Measurements from ENCODE around the gene ZNF638. TPM values are rescaled to one million over a fixed set of nuclear protein-coding genes. Genes with fewer than 3 reads are reported as not detected.

The ZNF638 gene
- total and polyA plus RNA-seq, 3 donors from 2014 or later: 65.0 to 226 (median 207) TPM

- Histone ChIP-seq H3K9me3 (no peaks in the 10 kb centered on the region), H3K4me1 (no peaks in the 10 kb centered on the region), H3K36me3 (ENCODE audit: low read depth, missing control alignments) (no peaks in the 10 kb centered on the region), H3K27me3 (no peaks in the 10 kb centered on the region), H3K27ac (no peak overlapping the region), H3K4me3 (no peak overlapping the region)
- intact Hi-C loops (cut with DNase I; ENCODE audit: low total_unique reads): no loop called here
- WGBS, 2 donors: 67 to 82% methylated on average over 10 to 11 of the region's 11 CpGs
- no peak for DNase-seq
- TF ChIP-seq CTCF (IDR thresholded peaks at IDR 0.05) (no peak), POLR2A (IDR thresholded peaks at IDR 0.05) (no peak)
Measured at GRCh38 chr2:71468279-71469015, 136.9 kb downstream of the ZNF638 start.

GRCh38 chr2:71469403-71470398, 138.1 kb downstream of the ZNF638 start:
- Histone ChIP-seq H3K27ac (no peak overlapping the region), H3K4me3 (no peak overlapping the region), H3K4me1 (no peaks in the 10 kb centered on the region), H3K27me3 (no peaks in the 10 kb centered on the region), H3K9me3 (no peaks in the 10 kb centered on the region), H3K36me3 (ENCODE audit: low read depth, missing control alignments) (no peaks in the 10 kb centered on the region)
- intact Hi-C loops (cut with DNase I; ENCODE audit: low total_unique reads): no loop called here
- TF ChIP-seq POLR2A (IDR thresholded peaks at IDR 0.05) (no peak), CTCF (IDR thresholded peaks at IDR 0.05) (no peak)
- no peak for DNase-seq
- 71 to 89% methylated on average over 8 of the region's 8 CpGs for WGBS, 2 donors

- H3K27me3 ChIP-seq: no peaks in the 10 kb centered on the region
- H3K27ac ChIP-seq: no peak overlapping the region
- DNase-seq: no peak
- TF ChIP-seq POLR2A (IDR thresholded peaks at IDR 0.05): no peak
- TF ChIP-seq CTCF (IDR thresholded peaks at IDR 0.05): no peak
- no peaks in the 10 kb centered on the region for H3K4me1 ChIP-seq
- H3K36me3 ChIP-seq (ENCODE audit: low read depth, missing control alignments): no peaks in the 10 kb centered on the region
- intact Hi-C loops (cut with DNase I; ENCODE audit: low total_unique reads): no loop called here
- H3K4me3 ChIP-seq: no peak overlapping the region
- 78 to 86% methylated on average over 1 of the region's 1 CpG for WGBS, 2 donors
- no peaks in the 10 kb centered on the region for H3K9me3 ChIP-seq
Measured at GRCh38 chr2:71471276-71471675, 139.7 kb downstream of the ZNF638 start.

GRCh38 chr2:71472019-71472418, 140.4 kb downstream of the ZNF638 start:
- intact Hi-C loops (cut with DNase I; ENCODE audit: low total_unique reads): no loop called here
- Histone ChIP-seq H3K4me3 (no peak overlapping the region), H3K9me3 (no peaks in the 10 kb centered on the region), H3K36me3 (ENCODE audit: low read depth, missing control alignments) (no peaks in the 10 kb centered on the region), H3K4me1 (no peaks in the 10 kb centered on the region), H3K27me3 (no peaks in the 10 kb centered on the region), H3K27ac (no peak overlapping the region)
- 66 to 67% methylated on average over 2 of the region's 2 CpGs for WGBS, 2 donors
- no peak for TF ChIP-seq CTCF (IDR thresholded peaks at IDR 0.05)
- TF ChIP-seq POLR2A (IDR thresholded peaks at IDR 0.05): no peak
- DNase-seq: no peak
